Measurements from ENCODE around the gene FAM53B.
A peak's percentile ranks its signal among the peaks of the same experiment; 100 is the strongest.
"Not testable (repeated sequence)": the region's sequence is repeated elsewhere in the genome, so short reads cannot be mapped to it uniquely, and the experiment has no call there.

Gene FAM53B

GRCh38 chr10:124744102-124745050 is at the start of gene FAM53B:
Gene FAM53B (minus strand): TSS chr10:124744378. CDS start chr10:124706713, 37,665 bp downstream.
- peak in 1 of 2 donors; percentile 60 for DNase-seq (ENCODE audit: low read depth in 2 of 2, low spot score in 1 of 2)

GRCh38 chr10:124792998-124793352 is 48.8 kb upstream of the FAM53B start:
- DNase-seq (ENCODE audit: low read depth in 2 of 2, low spot score in 1 of 2) = no peak

- DNase-seq (ENCODE audit: low read depth in 2 of 2, low spot score in 1 of 2) = peak; percentile 50 to 67
These were observed 47.6 kb upstream of the FAM53B start, which contains the start of gene EEF1AKMT2 for GRCh38 chr10:124791547-124792348. Gene EEF1AKMT2 (minus strand): TSS chr10:124791887. CDS start chr10:124791833, 54 bp downstream.

- not testable (repeated sequence) for DNase-seq (ENCODE audit: low read depth in 2 of 2, low spot score in 1 of 2)
These were observed 38.7 kb upstream of the FAM53B start for GRCh38 chr10:124782900-124783299.

- no peak for DNase-seq (ENCODE audit: low read depth in 2 of 2, low spot score in 1 of 2)
These were observed 24.6 kb upstream of the FAM53B start for GRCh38 chr10:124768791-124769190.

- DNase-seq (ENCODE audit: low read depth in 2 of 2, low spot score in 1 of 2) = no peak
These were observed 21.1 kb upstream of the FAM53B start for GRCh38 chr10:124765256-124765655.

- no peak for DNase-seq (ENCODE audit: low read depth in 2 of 2, low spot score in 1 of 2)
These were observed 19.1 kb upstream of the FAM53B start for GRCh38 chr10:124763267-124763666.

- DNase-seq (ENCODE audit: low read depth in 2 of 2, low spot score in 1 of 2) = no peak
These were observed 18.1 kb upstream of the FAM53B start for GRCh38 chr10:124762281-124762680.

- DNase-seq (ENCODE audit: low read depth in 2 of 2, low spot score in 1 of 2) = no peak
These were observed 12.2 kb upstream of the FAM53B start for GRCh38 chr10:124756156-124756903.

GRCh38 chr10:124755581-124755980 is 11.4 kb upstream of the FAM53B start:
- no peak for DNase-seq (ENCODE audit: low read depth in 2 of 2, low spot score in 1 of 2)

- DNase-seq (ENCODE audit: low read depth in 2 of 2, low spot score in 1 of 2) = no peak
These were observed 10.0 kb upstream of the FAM53B start for GRCh38 chr10:124754227-124754626.

GRCh38 chr10:124748953-124749645 is 4.9 kb upstream of the FAM53B start:
- no peak for DNase-seq (ENCODE audit: low read depth in 2 of 2, low spot score in 1 of 2)

GRCh38 chr10:124748166-124748565 is 4.0 kb upstream of the FAM53B start:
- DNase-seq (ENCODE audit: low read depth in 2 of 2, low spot score in 1 of 2) = no peak

- DNase-seq (ENCODE audit: low read depth in 2 of 2, low spot score in 1 of 2) = no peak
These were observed 3.6 kb upstream of the FAM53B start for GRCh38 chr10:124747745-124748144.

GRCh38 chr10:124746992-124747391 is 2.8 kb upstream of the FAM53B start:
- no peak for DNase-seq (ENCODE audit: low read depth in 2 of 2, low spot score in 1 of 2)

- DNase-seq (ENCODE audit: low read depth in 2 of 2, low spot score in 1 of 2) = not testable (repeated sequence)
These were observed 2.3 kb upstream of the FAM53B start for GRCh38 chr10:124746447-124746846.

- DNase-seq (ENCODE audit: low read depth in 2 of 2, low spot score in 1 of 2) = no peak
These were observed 1.5 kb upstream of the FAM53B start for GRCh38 chr10:124745673-124746072.

- DNase-seq (ENCODE audit: low read depth in 2 of 2, low spot score in 1 of 2) = no peak
These were observed 1.1 kb upstream of the FAM53B start for GRCh38 chr10:124745252-124745651.

- DNase-seq (ENCODE audit: low read depth in 2 of 2, low spot score in 1 of 2) = no peak
These were observed 732 bp downstream of the FAM53B start for GRCh38 chr10:124743191-124744101.
